HCT116 (cell line): ENCODE measurements around the gene MPP7. TPM values are rescaled to one million over a fixed set of nuclear protein-coding genes. Genes with fewer than 3 reads are reported as not detected.

Experiments
- ATAC-seq: fragments of 200-7000 bp; cut with Tn5 transposase; 2 replicates; pipeline ENCODE4 v1.9.1; 2020; ENCODE audit warnings: mild to moderate bottlenecking, moderate library complexity
- BruUV-seq: library from RNA; stranded (reverse); fragments of 400-500 nt; replicated peaks from 2 replicates; lab custom pipeline; 2021; lab: Mats Ljungman, UMichigan
- CTCF ChIA-PET: fragments of 300-600 bp; sonication (Branson Sonifier 250); formaldehyde crosslinking; loops from one replicate; lab custom pipeline; 2021; ENCODE audit warnings: antibody characterized with exemption; lab: Charles Lee
- POLR2A ChIA-PET: fragments of 300-600, 350-600 bp; sonication (Branson Sonifier 250); formaldehyde crosslinking; loops from one replicate; lab custom pipeline; 2021; ENCODE audit warnings: antibody characterized with exemption; lab: Charles Lee
- RAD21 ChIA-PET, 2 experiments: fragments of 300-600 bp; sonication (Branson Sonifier 250); formaldehyde crosslinking; loops; one replicate each; lab custom pipeline; 2023; ENCODE audit warnings: low total read pairs in 2 of 2; ENCODE audit not compliant: uncharacterized antibody in 2 of 2, unreplicated experiment in 2 of 2, low non-redundant PET in 1 of 2; lab: Charles Lee
- DNase-seq: peaks from one replicate; pipeline ENCODE4 v3.0.0-alpha.2; 2010; ENCODE audit warnings: low read depth, low spot score
- H2AFZ ChIP-seq: fragments of 200-600 bp; shearing (Covaris generic), sonication (generic); 2 replicates; pipeline ENCODE4 v1.6.1; 2017; ENCODE audit warnings: low read depth, mixed run types, mixed read lengths, antibody characterized with exemption, low read length; ENCODE audit not compliant: poor library complexity, severe bottlenecking
- H3K27ac ChIP-seq: 2 replicates; pipeline ENCODE4 v1.5.1; 2012; ENCODE audit warnings: low read depth, low read length
- H3K27me3 ChIP-seq: fragments of 200-600 bp; sonication (generic); 2 replicates; pipeline ENCODE4 v1.6.1; 2016; ENCODE audit warnings: mixed run types, low read length, mixed read lengths; ENCODE audit not compliant: insufficient read depth
- H3K36me3 ChIP-seq, 2 experiments: fragments of 200-500 bp in 1 of 2; fragments of 200-600 bp in 1 of 2; sonication (Bioruptor generic) in 1 of 2; sonication (generic) in 1 of 2; 2 replicates each; pipeline versions ENCODE4 v1.5.1 to v1.6.1; 2014 to 2016; ENCODE audit warnings: low read length in 2 of 2, inconsistent platforms in 1 of 2, mixed read lengths in 1 of 2, mixed run types in 1 of 2; ENCODE audit not compliant: insufficient read depth in 2 of 2, control insufficient read depth in 1 of 2
- H3K4me1 ChIP-seq, 2 experiments: fragments of 200-600 bp in 1 of 2; sonication (generic) in 1 of 2; 2 replicates each; pipeline versions ENCODE4 v1.5.1 to v1.6.1; 2012 to 2017; ENCODE audit warnings: low read length in 2 of 2, inconsistent platforms in 1 of 2, mild to moderate bottlenecking in 1 of 2, mixed read lengths in 1 of 2, mixed run types in 1 of 2, moderate library complexity in 1 of 2; ENCODE audit not compliant: insufficient read depth in 2 of 2, control insufficient read depth in 1 of 2
- H3K4me2 ChIP-seq: fragments of 200-600 bp; sonication (generic); 2 replicates; pipeline ENCODE4 v1.6.1; 2017; ENCODE audit warnings: mixed run types, low read length, mixed read lengths
- H3K4me3 ChIP-seq, 2 experiments: fragments of 200-600 bp in 1 of 2; sonication (generic) in 1 of 2; replicated peaks in 1 of 2; 2 replicates each; pipeline ENCODE4 v1.5.1; 2011 to 2016; ENCODE audit warnings: low read length in 2 of 2, control low read depth in 1 of 2, low read depth in 1 of 2, mild to moderate bottlenecking in 1 of 2, mixed read lengths in 1 of 2, mixed run types in 1 of 2
- H3K79me2 ChIP-seq: fragments of 200-600 bp; sonication (generic); 2 replicates; pipeline ENCODE4 v1.6.1; 2017; ENCODE audit warnings: mild to moderate bottlenecking, mixed run types, low read length, moderate library complexity, mixed read lengths; ENCODE audit not compliant: insufficient read depth
- H3K9ac ChIP-seq: fragments of 200-600 bp; sonication (generic); 2 replicates; pipeline ENCODE4 v1.6.1; 2016; ENCODE audit warnings: low read length, mixed read lengths
- H3K9me2 ChIP-seq: fragments of 200-600 bp; sonication (generic), shearing (Covaris generic); 2 replicates; pipeline ENCODE4 v1.6.1; 2017; ENCODE audit warnings: mixed run types, mild to moderate bottlenecking, moderate library complexity; ENCODE audit not compliant: insufficient read depth
- H3K9me3 ChIP-seq, 2 experiments: fragments of 200-500 bp in 1 of 2; fragments of 200-600 bp in 1 of 2; sonication (Bioruptor generic) in 1 of 2; sonication (generic) in 1 of 2; 2 replicates each; pipeline ENCODE4 v1.6.1; 2014 to 2017; ENCODE audit warnings: low read length in 2 of 2, mixed read lengths in 2 of 2, inconsistent platforms in 1 of 2, low read depth in 1 of 2, mild to moderate bottlenecking in 1 of 2, mixed run types in 1 of 2, moderate library complexity in 1 of 2; ENCODE audit not compliant: control insufficient read depth in 1 of 2, insufficient read depth in 1 of 2
- H4K20me1 ChIP-seq: fragments of 200-600 bp; sonication (generic), shearing (Covaris generic); 2 replicates; pipeline ENCODE4 v1.6.1; 2017; ENCODE audit warnings: mixed run types, mild to moderate bottlenecking, moderate library complexity; ENCODE audit not compliant: insufficient read depth
- ATF3 ChIP-seq: IDR thresholded peaks from 2 replicates; pipeline ENCODE4 v1.6.1; 2012
- CBX3 ChIP-seq: IDR thresholded peaks from 2 replicates; pipeline ENCODE4 v1.6.1; 2012; ENCODE audit warnings: low read depth
- EZH2 ChIP-seq: fragments of 200-600 bp; sonication (generic); IDR thresholded peaks from 2 replicates; pipeline ENCODE4 v1.6.1; 2017; ENCODE audit warnings: antibody characterized with exemption, mixed run types
- EZH2phosphoT487 ChIP-seq: fragments of 200-600 bp; IDR thresholded peaks from 2 replicates; pipeline ENCODE4 v1.6.1; 2018; ENCODE audit warnings: antibody characterized with exemption, borderline replicate concordance
- FOSL1 ChIP-seq: IDR thresholded peaks from 2 replicates; pipeline ENCODE4 v1.6.1; 2012; ENCODE audit warnings: low read depth
- RAD21 ChIP-seq: IDR thresholded peaks from 2 replicates; pipeline ENCODE4 v1.6.1; 2012; ENCODE audit warnings: low read depth, mild to moderate bottlenecking
- SIN3A ChIP-seq: IDR thresholded peaks from 2 replicates; pipeline ENCODE4 v1.6.1; 2012; ENCODE audit warnings: low read depth
- SP1 ChIP-seq: IDR thresholded peaks from 2 replicates; pipeline ENCODE4 v1.6.1; 2012; ENCODE audit warnings: low read depth
- TCF7L2 ChIP-seq: IDR thresholded peaks from 2 replicates; pipeline ENCODE4 v1.7.0; 2011; ENCODE audit warnings: borderline replicate concordance, inconsistent platforms; ENCODE audit not compliant: insufficient read depth, insufficient read length; ENCODE audit errors: extremely low read depth
- ZNF274 ChIP-seq: fragments of 200-500 bp; sonication (Bioruptor generic); IDR thresholded peaks from 2 replicates; pipeline ENCODE4 v1.6.1; 2014; ENCODE audit warnings: mild to moderate bottlenecking, low read depth, low read length, inconsistent platforms
- intact Hi-C: fragments of 100-400 bp; cut with micrococcal nuclease; formaldehyde crosslinking; loops from 2 replicates; pipeline ENCODE4 v1.10.0; 2022
- total RNA-seq: library from RNA; stranded (reverse); gene quantifications from one replicate; pipeline ENCODE4 v1.2.1, GENCODE V29; 2021; ENCODE audit not compliant: unreplicated experiment

Gene MPP7
- total RNA-seq, 1 experiment from 2014 or later: 64.5 TPM

DNA sequence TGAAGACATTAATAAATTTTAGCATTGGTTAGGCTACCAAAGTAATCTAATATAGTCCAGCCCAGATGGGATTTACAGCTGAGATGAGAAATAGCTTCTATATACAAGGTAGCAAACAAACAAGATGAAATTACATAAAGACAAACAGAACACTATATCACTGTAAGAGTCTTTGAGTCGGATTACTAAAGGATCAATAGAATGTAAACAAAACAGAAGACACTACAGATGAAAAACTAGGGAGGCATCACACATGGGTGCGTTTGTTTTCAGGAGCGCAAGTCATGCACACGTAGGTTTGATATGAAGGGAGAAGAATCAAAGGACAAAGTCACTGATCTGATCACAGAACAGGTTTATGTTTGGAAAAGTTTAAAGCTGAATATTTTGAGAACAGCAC is 26.5 kb downstream of the MPP7 start:
- no peak for TF ChIP-seq RAD21
- no peak for TF ChIP-seq CBX3
- TF ChIP-seq ATF3: no peak
- no peak for TF ChIP-seq SP1
- no peak for TF ChIP-seq FOSL1
- no peak for TF ChIP-seq TCF7L2
- TF ChIP-seq EZH2phosphoT487: no peak
- POLR2A ChIA-PET: no interaction called here

GRCh38 chr10:28274475-28274874 is 28.4 kb downstream of the MPP7 start:
- ChIA-PET POLR2A (no interaction called here), CTCF (no interaction called here), RAD21 (no interaction called here)

More for the DNA sequence above, 26.5 kb downstream of the MPP7 start:
- Histone ChIP-seq H3K79me2 (peaks cover 7% of the 10 kb centered on the region; the same call in 1 of the 2 replicates), H3K9me2 (no peaks in the 10 kb centered on the region), H3K4me2 (no peak overlapping the region), H3K4me1 (peaks cover 11% of the 10 kb centered on the region in 2 experiments; a peak in 2 of 4 replicates), H2AFZ (no peak overlapping the region), H3K36me3 (no peaks in the 10 kb centered on the region), H3K4me3 (no peak overlapping the region), H3K27ac (no peak overlapping the region), H4K20me1 (no peaks in the 10 kb centered on the region), H3K27me3 (no peaks in the 10 kb centered on the region), H3K9me3 (no peaks in the 10 kb centered on the region), H3K9ac (no peak overlapping the region)
- ChIA-PET RAD21 (no interaction called here), CTCF (no interaction called here)
- ATAC-seq (no peak), DNase-seq (no peak)
- no TSS peak for BruUV-seq
- intact Hi-C loops: no loop called here

More at GRCh38 chr10:28274475-28274874, 28.4 kb downstream of the MPP7 start:
- Histone ChIP-seq H3K9me3 (no peaks in the 10 kb centered on the region), H3K4me3 (no peak overlapping the region), H3K27ac (no peak overlapping the region), H3K4me2 (no peak overlapping the region), H3K9ac (no peak overlapping the region), H3K36me3 (no peaks in the 10 kb centered on the region), H4K20me1 (no peaks in the 10 kb centered on the region), H3K9me2 (no peaks in the 10 kb centered on the region), H3K27me3 (no peaks in the 10 kb centered on the region), H2AFZ (no peak overlapping the region), H3K4me1 (peaks cover 5 to 6% of the 10 kb centered on the region in 2 experiments; a peak in 2 of 4 replicates), H3K79me2 (peaks cover 7% of the 10 kb centered on the region; the same call in 1 of the 2 replicates)
- no TSS peak for BruUV-seq
- DNase-seq (no peak), ATAC-seq (no peak)
- TF ChIP-seq SIN3A: no peak
- TF ChIP-seq EZH2: no peak
- TF ChIP-seq SP1: no peak
- no peak for TF ChIP-seq ATF3
- TF ChIP-seq EZH2phosphoT487: no peak
- TF ChIP-seq ZNF274: no peak
- intact Hi-C loops: no loop called here
